Sigmoid colon (tissue), 3 donors: ENCODE measurements around the gene CALY.

Experiments used
- POLR2A ChIP-seq, 2 donors: fragments of 450-650 bp; IDR thresholded peaks; one replicate each; pipeline ENCODE4 v1.6.1; 2016; ENCODE audit warnings: antibody characterized with exemption in 2 of 2, mild to moderate bottlenecking in 2 of 2, moderate library complexity in 2 of 2
- TF ChIP-seq, protein P1 (sequence below), 4 experiments: fragments of 450-650 bp in 3 of 4; fragments of 200-600 bp in 1 of 4; IDR thresholded peaks; one replicate each; pipeline ENCODE4 v1.5.1; 2016 to 2019; ENCODE audit warnings: antibody characterized with exemption in 4 of 4, mild to moderate bottlenecking in 3 of 4, moderate library complexity in 2 of 4

DNA sequence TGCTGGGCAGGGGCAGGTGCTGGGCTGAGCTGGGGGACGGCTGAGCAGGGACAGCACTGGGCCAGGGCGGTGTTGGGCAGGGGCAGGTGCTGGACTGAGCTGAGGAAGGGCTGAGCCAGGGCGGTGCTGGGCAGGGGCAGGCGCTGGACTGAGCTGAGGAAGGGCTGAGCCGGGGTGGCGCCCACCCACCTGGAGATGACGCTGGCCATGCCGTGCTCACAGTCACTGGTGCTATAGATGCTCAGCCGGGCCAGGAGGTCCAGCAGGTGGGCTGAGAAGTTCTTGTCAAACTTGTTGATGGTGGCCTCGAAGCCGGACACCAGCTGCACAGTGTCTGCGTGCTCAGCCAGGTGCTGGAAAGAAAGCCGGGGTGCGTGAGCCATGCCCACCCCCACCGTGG is 55.6 kb downstream of the CALY start:
- TF ChIP-seq, protein P1, sequence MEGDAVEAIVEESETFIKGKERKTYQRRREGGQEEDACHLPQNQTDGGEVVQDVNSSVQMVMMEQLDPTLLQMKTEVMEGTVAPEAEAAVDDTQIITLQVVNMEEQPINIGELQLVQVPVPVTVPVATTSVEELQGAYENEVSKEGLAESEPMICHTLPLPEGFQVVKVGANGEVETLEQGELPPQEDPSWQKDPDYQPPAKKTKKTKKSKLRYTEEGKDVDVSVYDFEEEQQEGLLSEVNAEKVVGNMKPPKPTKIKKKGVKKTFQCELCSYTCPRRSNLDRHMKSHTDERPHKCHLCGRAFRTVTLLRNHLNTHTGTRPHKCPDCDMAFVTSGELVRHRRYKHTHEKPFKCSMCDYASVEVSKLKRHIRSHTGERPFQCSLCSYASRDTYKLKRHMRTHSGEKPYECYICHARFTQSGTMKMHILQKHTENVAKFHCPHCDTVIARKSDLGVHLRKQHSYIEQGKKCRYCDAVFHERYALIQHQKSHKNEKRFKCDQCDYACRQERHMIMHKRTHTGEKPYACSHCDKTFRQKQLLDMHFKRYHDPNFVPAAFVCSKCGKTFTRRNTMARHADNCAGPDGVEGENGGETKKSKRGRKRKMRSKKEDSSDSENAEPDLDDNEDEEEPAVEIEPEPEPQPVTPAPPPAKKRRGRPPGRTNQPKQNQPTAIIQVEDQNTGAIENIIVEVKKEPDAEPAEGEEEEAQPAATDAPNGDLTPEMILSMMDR (IDR thresholded peaks at IDR 0.05), result no peak
- no peak for TF ChIP-seq POLR2A (IDR thresholded peaks at IDR 0.05)
